IMR-90 (cell line): Measurements from ENCODE around the gene PPP1R12B.

Source experiments
- CEBPB ChIP-seq: IDR thresholded peaks from 2 replicates; pipeline ENCODE4 v1.6.1; 2012; ENCODE audit warnings: low read depth, low read length, improper control_type of control experiment
- POLR2A ChIP-seq: IDR thresholded peaks from 2 replicates; pipeline ENCODE4 v1.6.1; 2012; ENCODE audit warnings: mild to moderate bottlenecking, low read depth, low read length
- TF ChIP-seq, protein P1 (sequence below): conservative IDR thresholded peaks from 2 replicates; pipeline ENCODE4 v1.5.1; 2012; ENCODE audit warnings: mild to moderate bottlenecking, low read depth, low read length, improper control_type of control experiment

DNA sequence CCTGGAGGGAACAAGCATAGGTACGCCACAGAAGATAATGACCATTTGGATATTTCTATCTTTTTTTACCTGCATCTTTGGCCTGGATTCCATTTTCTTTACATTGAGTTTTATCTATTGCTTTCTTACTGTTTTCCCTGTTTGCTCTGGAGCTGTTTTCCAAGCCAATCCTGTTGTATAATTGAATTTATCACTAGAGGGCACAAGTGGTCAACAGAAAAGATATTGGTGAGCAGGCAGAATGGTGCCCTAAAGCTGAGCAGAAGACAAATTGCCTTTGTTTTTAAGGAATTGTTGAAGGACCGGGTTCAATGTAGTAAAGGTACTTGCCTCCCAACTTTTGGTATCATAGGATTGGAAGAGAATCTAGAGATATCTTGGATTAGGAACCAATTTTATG, 152.8 kb downstream of the PPP1R12B start:
- TF ChIP-seq, protein P1, sequence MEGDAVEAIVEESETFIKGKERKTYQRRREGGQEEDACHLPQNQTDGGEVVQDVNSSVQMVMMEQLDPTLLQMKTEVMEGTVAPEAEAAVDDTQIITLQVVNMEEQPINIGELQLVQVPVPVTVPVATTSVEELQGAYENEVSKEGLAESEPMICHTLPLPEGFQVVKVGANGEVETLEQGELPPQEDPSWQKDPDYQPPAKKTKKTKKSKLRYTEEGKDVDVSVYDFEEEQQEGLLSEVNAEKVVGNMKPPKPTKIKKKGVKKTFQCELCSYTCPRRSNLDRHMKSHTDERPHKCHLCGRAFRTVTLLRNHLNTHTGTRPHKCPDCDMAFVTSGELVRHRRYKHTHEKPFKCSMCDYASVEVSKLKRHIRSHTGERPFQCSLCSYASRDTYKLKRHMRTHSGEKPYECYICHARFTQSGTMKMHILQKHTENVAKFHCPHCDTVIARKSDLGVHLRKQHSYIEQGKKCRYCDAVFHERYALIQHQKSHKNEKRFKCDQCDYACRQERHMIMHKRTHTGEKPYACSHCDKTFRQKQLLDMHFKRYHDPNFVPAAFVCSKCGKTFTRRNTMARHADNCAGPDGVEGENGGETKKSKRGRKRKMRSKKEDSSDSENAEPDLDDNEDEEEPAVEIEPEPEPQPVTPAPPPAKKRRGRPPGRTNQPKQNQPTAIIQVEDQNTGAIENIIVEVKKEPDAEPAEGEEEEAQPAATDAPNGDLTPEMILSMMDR, result peak; percentile 58
- no peak for TF ChIP-seq CEBPB
- TF ChIP-seq POLR2A, result no peak
